ENCODE data around the gene FMN1.
"Not testable (repeated sequence)": the region's sequence is repeated elsewhere in the genome, so short reads cannot be mapped to it uniquely, and the experiment has no call there.

The FMN1 gene

DNA sequence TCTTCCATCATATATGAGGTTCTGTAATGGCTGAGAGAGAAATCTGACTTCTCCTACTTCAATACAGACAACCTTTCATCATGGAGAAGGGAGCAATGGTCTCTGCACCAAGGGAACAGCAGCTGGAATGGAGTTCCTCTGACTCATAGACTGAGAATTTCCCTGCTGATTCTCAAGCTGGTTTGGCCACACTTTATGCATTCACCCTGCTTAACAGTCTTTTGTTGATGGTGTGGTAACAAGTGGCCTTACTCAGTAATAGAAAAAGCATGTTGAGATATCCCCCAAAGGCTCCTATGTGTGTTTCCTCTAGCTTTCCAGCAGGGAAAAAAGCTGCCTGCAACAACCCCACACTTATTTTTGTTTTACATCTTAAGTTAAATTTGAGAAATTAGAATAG, 338.6 kb downstream of the FMN1 start:
- no peak for DNase-seq (ENCODE audit: low read depth)

- DNase-seq (ENCODE audit: low read depth): no peak
These were observed 340.9 kb downstream of the FMN1 start for GRCh38 chr15:32853592-32853991.

DNA sequence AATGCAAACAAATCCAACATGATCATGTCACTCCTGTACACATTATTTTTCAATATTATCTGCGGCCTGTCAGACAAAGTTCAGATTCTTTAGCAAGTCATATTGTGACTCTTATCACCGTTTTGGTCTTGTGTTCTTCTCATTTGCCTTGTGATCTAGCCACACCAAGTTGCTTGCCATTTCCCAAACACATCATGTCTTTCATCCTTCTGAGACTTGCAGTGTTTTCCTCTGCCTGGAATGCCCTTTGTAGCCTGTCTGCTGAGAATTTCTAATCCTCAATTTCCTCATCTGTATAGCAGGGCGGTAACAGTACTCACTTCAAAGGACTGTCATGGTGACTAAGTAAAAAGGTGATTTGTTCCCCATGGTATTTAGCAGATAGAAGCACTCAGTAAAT, 341.7 kb downstream of the FMN1 start:
- DNase-seq (ENCODE audit: low read depth): no peak

- DNase-seq (ENCODE audit: low read depth): no peak
These were observed 342.5 kb downstream of the FMN1 start for GRCh38 chr15:32852017-32852416.

- DNase-seq (ENCODE audit: low read depth): no peak
These were observed 342.9 kb downstream of the FMN1 start for GRCh38 chr15:32851572-32851971.

DNA sequence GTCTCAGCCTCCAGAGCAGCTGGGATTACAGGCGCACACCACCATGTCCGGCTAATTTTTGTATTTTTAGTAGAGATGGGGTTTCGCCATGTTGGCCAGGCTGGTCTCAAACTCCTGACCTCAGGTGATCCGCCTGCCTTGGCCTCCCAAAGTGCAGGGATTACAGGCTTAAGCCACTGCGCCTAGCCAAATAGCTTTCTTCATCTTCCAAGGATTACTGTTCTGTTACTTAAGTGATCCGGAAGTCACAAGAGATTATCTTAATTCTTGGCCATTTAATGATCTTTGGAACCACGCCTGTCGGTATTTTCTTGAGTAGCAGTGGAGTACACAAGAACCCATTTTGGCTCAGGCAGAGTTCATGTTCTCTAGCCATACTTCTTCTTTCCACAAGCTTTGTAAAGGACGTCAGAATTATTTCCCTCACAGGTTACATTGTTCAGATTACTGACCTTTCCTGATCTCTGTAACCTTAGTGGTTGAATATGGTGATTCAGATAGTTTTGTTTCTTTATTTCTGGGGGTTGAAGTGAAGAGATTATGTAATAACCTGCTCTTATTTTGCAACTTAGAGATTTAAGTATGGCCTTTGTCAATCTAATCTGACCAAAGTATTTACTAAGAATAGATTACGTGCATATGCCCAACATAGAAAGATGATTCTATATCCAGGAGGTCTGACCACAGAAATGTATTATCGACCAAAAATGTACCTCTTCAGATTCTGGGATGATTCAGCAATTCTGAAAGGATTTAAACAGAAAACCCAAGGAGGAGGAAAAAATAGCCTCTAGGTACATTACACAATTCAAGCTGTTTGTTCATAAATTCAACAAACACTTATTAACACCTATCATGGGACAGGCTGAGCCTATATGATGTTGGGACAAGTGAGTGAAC, 344.5 kb downstream of the FMN1 start:
- no peak for DNase-seq (ENCODE audit: low read depth)

DNA sequence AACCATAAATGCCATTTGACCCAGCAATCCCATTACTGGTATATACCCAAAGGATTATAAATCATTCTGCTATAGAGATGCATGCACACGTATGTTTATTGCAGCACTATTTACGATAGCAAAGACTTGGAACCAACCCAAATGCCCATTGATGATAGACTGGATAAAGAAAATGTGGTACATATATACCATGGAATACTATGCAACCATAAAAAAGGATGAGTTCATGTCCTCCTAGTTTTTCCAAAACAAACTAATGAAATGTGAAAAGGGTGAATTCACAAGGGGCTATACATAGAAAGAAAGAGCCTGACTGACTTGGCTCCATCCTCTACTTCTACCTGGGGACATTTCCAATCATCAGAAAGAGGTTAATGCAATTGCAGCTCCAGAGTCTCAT, 347.8 kb downstream of the FMN1 start:
- DNase-seq (ENCODE audit: low read depth): not testable (repeated sequence)

DNA sequence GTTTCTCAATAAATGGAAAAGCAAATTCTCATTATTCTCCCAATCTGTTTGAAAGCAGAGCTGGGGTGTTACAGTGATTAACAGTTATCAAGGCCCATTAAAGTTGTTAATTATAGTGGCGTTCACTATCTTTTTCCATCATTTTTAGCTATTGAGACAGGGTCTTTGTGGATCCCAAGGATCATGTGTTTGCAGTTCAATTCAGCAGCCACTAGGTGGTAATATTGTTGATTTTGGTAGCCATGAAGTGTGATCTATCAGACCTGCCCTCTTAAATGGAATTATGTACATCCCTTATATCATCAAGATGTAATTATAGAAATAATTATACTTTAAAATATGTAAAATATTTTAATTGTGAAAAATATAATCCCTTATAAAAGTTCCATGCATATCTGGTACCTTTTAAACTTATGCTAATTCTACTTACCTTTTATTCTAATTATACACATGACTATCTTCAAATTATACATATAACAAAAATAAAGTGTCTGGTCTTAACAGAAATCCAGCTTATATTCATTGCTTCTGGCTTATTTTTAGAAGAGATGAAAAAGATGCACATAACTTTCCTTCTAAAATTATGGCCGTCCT, 350.3 kb downstream of the FMN1 start:
- DNase-seq (ENCODE audit: low read depth): no peak

DNA sequence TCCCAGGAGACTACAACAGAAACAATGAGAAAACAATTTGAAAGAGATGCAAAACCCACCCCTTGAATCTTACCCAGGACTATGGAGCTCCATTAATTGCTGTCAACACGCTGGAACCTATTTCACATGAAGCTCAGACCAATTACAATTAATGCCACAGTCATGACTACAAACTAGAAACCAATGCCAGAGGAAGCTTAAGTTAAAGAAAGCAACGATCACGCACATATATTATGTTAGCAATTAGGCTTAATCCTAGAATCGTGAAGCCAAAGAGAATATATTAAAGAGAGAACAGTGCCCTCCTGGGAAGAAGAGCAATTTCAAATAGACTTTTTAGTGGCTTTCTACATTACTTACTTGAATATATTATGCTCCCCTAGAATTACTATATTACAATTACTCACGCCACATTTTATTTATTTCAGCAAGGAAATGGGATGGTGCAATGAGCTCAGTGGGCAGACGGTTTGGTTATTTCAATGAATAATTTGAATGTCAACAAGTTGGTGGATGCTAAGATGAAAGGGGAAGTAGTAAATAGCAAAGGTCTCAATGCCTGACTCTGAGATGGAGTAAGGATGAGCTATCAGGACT, 351.2 kb downstream of the FMN1 start:
- DNase-seq (ENCODE audit: low read depth): no peak

- DNase-seq (ENCODE audit: low read depth): no peak
These were observed 352.4 kb downstream of the FMN1 start for GRCh38 chr15:32842081-32842480.

GRCh38 chr15:32840507-32841245, 353.8 kb downstream of the FMN1 start:
- no peak for DNase-seq (ENCODE audit: low read depth)

DNA sequence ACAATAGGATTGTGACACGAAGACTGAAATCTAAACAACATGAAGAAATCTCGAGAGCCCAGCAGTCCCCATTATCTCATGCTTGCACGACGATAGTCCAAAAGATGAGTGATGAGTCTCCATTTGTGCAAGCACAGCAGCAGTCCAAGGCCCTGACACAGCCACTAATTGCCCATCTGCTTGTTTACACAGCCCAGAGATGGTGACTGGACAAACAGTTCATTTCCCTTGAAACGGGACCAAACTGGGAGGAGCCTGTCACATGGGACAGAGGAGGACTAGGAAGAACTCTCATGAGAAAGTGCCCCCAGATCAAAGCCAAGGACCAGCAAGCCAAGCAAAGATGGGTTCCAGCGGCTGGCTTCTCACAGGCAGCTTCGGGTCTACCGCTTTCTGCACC, 355.7 kb downstream of the FMN1 start:
- no peak for DNase-seq (ENCODE audit: low read depth)

GRCh38 chr15:32838338-32838737, 356.2 kb downstream of the FMN1 start:
- DNase-seq (ENCODE audit: low read depth): no peak

- no peak for DNase-seq (ENCODE audit: low read depth)
These were observed 356.6 kb downstream of the FMN1 start for GRCh38 chr15:32837935-32838334.

GRCh38 chr15:32834156-32834555, 360.4 kb downstream of the FMN1 start:
- DNase-seq (ENCODE audit: low read depth): no peak

GRCh38 chr15:32833379-32833821, 361.1 kb downstream of the FMN1 start:
- no peak for DNase-seq (ENCODE audit: low read depth)

- no peak for DNase-seq (ENCODE audit: low read depth)
These were observed 363.0 kb downstream of the FMN1 start for GRCh38 chr15:32831485-32831884.

DNA sequence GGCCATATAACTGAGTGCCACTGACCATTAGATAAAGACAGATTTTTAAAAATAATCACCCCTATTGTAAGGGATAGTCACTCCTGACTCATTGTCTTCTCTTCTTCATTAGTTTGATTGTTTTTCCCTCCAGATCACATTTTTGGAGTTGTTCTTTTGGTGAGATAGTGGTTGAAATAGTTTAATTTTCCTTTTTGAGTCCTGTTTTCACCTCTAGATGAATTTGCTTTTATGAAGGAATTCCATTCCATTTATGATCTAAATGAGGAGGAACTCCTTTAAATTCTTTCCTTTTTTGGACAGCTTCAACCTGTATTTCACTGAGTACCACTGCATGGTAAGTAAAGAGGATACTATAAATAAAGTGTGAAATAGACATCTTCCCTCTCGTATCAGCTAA, 364.3 kb downstream of the FMN1 start:
- no peak for DNase-seq (ENCODE audit: low read depth)

- no peak for DNase-seq (ENCODE audit: low read depth)
These were observed 365.1 kb downstream of the FMN1 start for GRCh38 chr15:32829436-32829835.

GRCh38 chr15:32828507-32829186, 365.9 kb downstream of the FMN1 start:
- no peak for DNase-seq (ENCODE audit: low read depth)

GRCh38 chr15:32826685-32827084, 367.8 kb downstream of the FMN1 start:
- DNase-seq (ENCODE audit: low read depth): no peak

GRCh38 chr15:32825219-32825618, 369.3 kb downstream of the FMN1 start:
- DNase-seq (ENCODE audit: low read depth): no peak
